ENCODE measurements around the gene PHETA1.
"Not testable (repeated sequence)": the region's sequence is repeated elsewhere in the genome, so short reads cannot be mapped to it uniquely, and the experiment has no call there.

PHETA1 gene

DNA sequence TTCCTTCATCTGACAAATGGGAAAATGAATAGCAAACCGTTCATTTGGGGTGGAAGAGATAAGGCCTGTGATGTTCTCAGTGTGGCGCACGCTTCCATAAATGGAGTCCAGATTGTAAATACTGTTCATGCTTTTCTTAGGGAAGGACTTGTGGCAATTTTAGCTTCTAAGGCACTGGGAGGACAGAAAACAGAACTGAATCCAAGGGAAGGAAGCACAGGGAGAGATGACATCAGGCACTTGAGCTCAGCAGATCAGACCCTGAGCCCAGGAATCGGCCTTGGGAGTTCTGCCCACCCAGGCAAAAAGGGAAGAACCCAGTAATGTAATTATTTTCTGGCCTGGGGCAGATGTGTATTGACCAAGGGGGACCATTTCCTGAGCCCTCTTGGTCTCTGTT, 29.6 kb upstream of the PHETA1 start:
- Histone ChIP-seq H3K9me3 (no peaks in the 10 kb centered on the region), H3K4me1 (no peaks in the 10 kb centered on the region; the same call in 1 of the 2 replicates), H3K36me3 (no peaks in the 10 kb centered on the region), H3K27me3 (no peaks in the 10 kb centered on the region), H3K4me3 (ENCODE audit: low read depth, low read length) (no peak overlapping the region)
- TF ChIP-seq, protein P1, sequence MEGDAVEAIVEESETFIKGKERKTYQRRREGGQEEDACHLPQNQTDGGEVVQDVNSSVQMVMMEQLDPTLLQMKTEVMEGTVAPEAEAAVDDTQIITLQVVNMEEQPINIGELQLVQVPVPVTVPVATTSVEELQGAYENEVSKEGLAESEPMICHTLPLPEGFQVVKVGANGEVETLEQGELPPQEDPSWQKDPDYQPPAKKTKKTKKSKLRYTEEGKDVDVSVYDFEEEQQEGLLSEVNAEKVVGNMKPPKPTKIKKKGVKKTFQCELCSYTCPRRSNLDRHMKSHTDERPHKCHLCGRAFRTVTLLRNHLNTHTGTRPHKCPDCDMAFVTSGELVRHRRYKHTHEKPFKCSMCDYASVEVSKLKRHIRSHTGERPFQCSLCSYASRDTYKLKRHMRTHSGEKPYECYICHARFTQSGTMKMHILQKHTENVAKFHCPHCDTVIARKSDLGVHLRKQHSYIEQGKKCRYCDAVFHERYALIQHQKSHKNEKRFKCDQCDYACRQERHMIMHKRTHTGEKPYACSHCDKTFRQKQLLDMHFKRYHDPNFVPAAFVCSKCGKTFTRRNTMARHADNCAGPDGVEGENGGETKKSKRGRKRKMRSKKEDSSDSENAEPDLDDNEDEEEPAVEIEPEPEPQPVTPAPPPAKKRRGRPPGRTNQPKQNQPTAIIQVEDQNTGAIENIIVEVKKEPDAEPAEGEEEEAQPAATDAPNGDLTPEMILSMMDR (IDR thresholded peaks at IDR 0.05; ENCODE audit: low read depth, low read length): no peak
- DNase-seq: no peak

GRCh38 chr12:111396726-111397445, 28.0 kb upstream of the PHETA1 start:
- no peaks in the 10 kb centered on the region for H3K9me3 ChIP-seq
- no peaks in the 10 kb centered on the region; the same call in 1 of the 2 replicates for H3K4me1 ChIP-seq
- H3K27me3 ChIP-seq: no peaks in the 10 kb centered on the region
- peak; percentile 94 for DNase-seq
- TF ChIP-seq, protein P1 (IDR thresholded peaks at IDR 0.05; ENCODE audit: low read depth, low read length): peak; percentile 98
- no peaks in the 10 kb centered on the region for H3K36me3 ChIP-seq
- H3K4me3 ChIP-seq (ENCODE audit: low read depth, low read length): peak overlapping the region; percentile 20; the same call in 1 of the 2 replicates

DNA sequence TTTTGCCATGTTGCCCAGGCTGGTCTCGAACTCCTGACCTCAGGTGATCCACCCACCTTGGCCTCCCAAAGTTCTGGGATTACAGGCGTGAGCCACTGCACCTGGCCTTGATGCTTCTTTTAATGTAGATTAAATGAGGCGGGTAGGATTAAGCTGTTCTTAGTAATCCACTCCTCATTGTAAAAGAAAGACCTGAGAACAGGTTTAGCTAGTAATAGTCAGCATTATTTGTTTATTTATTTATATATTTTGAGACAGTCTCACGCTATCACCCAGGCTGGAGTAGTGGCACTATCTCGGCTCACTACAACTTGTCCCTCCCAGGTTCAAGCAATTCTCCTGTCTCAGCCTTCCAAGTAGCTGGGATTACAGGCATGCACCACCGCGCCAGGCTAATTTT, 27.4 kb upstream of the PHETA1 start:
- H3K4me3 ChIP-seq (ENCODE audit: low read depth, low read length); H3K27me3 ChIP-seq; H3K9me3 ChIP-seq; H3K36me3 ChIP-seq; DNase-seq; H3K4me1 ChIP-seq: not testable (repeated sequence)

DNA sequence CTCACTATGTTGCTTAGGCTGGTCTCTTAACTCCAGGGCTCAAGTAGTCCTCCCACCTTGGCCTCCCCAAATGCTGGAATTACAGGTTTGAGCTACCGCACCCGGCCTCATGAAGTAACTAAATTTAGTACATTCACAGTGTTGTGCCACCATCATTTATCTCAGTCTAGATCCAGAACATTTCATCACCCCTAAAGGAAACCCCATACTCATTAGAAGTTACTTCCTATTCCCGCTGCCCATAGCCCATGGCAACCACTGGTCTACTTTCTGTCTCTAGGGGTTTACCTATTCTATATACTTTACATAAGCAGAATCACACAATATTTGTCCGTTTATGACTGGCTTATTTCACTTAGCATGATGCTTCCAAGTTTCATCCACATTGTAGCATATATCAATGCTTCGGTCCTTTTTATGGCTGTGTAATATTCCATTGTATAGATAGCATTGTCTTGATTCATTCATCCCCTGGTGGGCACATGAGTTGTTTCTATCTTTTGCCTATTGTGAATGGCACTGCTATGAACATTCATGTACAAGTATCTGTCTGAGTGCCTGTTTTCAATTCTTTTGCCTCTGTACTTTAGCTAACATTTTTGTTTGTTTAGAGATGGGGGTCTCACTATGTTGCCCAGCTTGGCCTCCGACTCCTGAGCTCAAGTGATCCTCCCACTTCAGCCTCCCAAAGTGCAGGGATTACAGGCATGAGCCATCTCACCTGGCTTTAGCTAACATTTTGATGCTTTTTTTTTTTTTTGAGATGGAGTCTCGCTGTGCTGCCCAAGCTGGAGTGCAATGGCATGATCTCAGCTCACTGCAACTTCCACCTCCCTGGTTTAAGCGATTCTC, 26.7 kb upstream of the PHETA1 start:
- H3K27me3 ChIP-seq: no peaks in the 10 kb centered on the region
- TF ChIP-seq, protein P1 (IDR thresholded peaks at IDR 0.05; ENCODE audit: low read depth, low read length): no peak
- no peak for DNase-seq
- H3K4me3 ChIP-seq (ENCODE audit: low read depth, low read length): no peak overlapping the region
- no peaks in the 10 kb centered on the region for H3K36me3 ChIP-seq
- no peaks in the 10 kb centered on the region for H3K9me3 ChIP-seq
- H3K4me1 ChIP-seq: no peaks in the 10 kb centered on the region; the same call in 1 of the 2 replicates

- TF ChIP-seq, protein P1 (IDR thresholded peaks at IDR 0.05; ENCODE audit: low read depth, low read length): no peak
- no peaks in the 10 kb centered on the region for H3K36me3 ChIP-seq
- no peaks in the 10 kb centered on the region for H3K9me3 ChIP-seq
- DNase-seq: no peak
- H3K27me3 ChIP-seq: no peaks in the 10 kb centered on the region
- H3K4me3 ChIP-seq (ENCODE audit: low read depth, low read length): no peak overlapping the region
- H3K4me1 ChIP-seq: no peaks in the 10 kb centered on the region; the same call in 1 of the 2 replicates
Observed at GRCh38 chr12:111394480-111394879, 25.6 kb upstream of the PHETA1 start.

DNA sequence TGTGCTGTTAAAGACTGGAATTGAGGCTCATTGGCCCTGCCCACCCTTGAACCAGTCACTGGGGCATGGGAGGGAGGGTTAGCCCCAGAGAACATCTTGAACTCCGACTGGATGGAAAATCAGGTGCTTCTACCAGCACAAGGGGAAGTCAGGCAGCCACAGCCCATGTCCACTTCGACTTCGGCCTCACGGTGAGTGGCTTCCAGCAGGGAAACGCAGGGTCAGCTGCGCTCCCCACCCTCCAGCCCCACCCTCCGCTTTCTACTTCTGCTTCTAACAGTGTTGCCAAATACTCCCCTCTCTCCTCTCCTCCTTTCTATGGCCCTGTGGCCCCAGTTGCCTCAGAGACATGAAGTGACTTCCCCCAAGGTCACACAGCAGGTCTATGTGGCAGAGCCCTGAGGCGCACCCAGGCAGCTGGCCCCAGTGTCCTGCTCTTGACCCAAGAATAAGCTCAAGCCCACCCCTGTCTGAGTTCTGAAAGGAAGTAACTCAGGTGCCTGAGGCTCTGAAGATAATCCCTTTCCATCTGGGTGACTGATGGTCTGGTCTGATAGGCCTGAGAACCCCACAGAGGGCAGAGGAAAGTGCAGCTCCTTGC, 24.9 kb upstream of the PHETA1 start:
- no peak for DNase-seq
- Histone ChIP-seq H3K36me3 (no peaks in the 10 kb centered on the region), H3K27me3 (no peaks in the 10 kb centered on the region), H3K9me3 (no peaks in the 10 kb centered on the region), H3K4me1 (no peaks in the 10 kb centered on the region; the same call in 1 of the 2 replicates), H3K4me3 (ENCODE audit: low read depth, low read length) (no peak overlapping the region)
- TF ChIP-seq, protein P1 (IDR thresholded peaks at IDR 0.05; ENCODE audit: low read depth, low read length): no peak
